Panc1 (cell line): ENCODE measurements around the gene CAST. TPM values are rescaled to one million over a fixed set of nuclear protein-coding genes. Genes with fewer than 3 reads are reported as not detected.

Source experiments
- ATAC-seq: fragments of 200-7000 bp; cut with Tn5 transposase; 2 replicates; pipeline ENCODE4 v1.9.1; 2020; ENCODE audit warnings: mild to moderate bottlenecking, moderate library complexity
- BruUV-seq: library from RNA; stranded (reverse); fragments of 400-500 nt; replicated peaks from 2 replicates; lab custom pipeline; 2021; lab: Mats Ljungman, UMichigan
- CTCF ChIA-PET: fragments of 300-600 bp; sonication (Branson Sonifier 250); formaldehyde crosslinking; loops from one replicate; lab custom pipeline; 2022; ENCODE audit warnings: antibody characterized with exemption; lab: Charles Lee
- POLR2A ChIA-PET: fragments of 300-600 bp; sonication (Branson Sonifier 250); formaldehyde crosslinking; loops from one replicate; lab custom pipeline; 2022; ENCODE audit warnings: antibody characterized with exemption; lab: Charles Lee
- DNase-seq: peaks from one replicate; pipeline ENCODE4 v3.0.0-alpha.2; 2010; ENCODE audit warnings: low read depth, low spot score
- H3K27ac ChIP-seq: 2 replicates; pipeline ENCODE4 v1.5.1; 2011; ENCODE audit warnings: mild to moderate bottlenecking, low read length, inconsistent platforms
- H3K27me3 ChIP-seq: fragments of 200-500 bp; sonication (Bioruptor generic); 2 replicates; pipeline ENCODE4 v1.6.0; 2014; ENCODE audit warnings: low read length, inconsistent platforms; ENCODE audit not compliant: control insufficient read depth, insufficient read depth
- H3K36me3 ChIP-seq: fragments of 200-500 bp; sonication (Bioruptor generic); 2 replicates; pipeline ENCODE4 v1.5.1; 2014; ENCODE audit warnings: inconsistent platforms, mild to moderate bottlenecking, low read length, moderate library complexity; ENCODE audit not compliant: control insufficient read depth, insufficient read depth
- H3K4me1 ChIP-seq: 2 replicates; pipeline ENCODE4 v1.5.1; 2011; ENCODE audit warnings: inconsistent platforms, mild to moderate bottlenecking, low read length, moderate library complexity; ENCODE audit not compliant: control insufficient read depth, insufficient read depth
- H3K4me3 ChIP-seq, 2 experiments: 2 replicates each; pipeline ENCODE4 v1.5.1; 2011 to 2012; ENCODE audit warnings: low read depth in 2 of 2, low read length in 2 of 2, mild to moderate bottlenecking in 2 of 2, inconsistent platforms in 1 of 2, moderate library complexity in 1 of 2
- H3K9me3 ChIP-seq: fragments of 200-500 bp; sonication (Bioruptor generic); 2 replicates; pipeline ENCODE4 v1.5.1; 2014; ENCODE audit warnings: low read depth, mild to moderate bottlenecking, inconsistent platforms, low read length, moderate library complexity; ENCODE audit not compliant: control insufficient read depth, insufficient read depth
- POLR2AphosphoS5 ChIP-seq: IDR thresholded peaks from 2 replicates; pipeline ENCODE4 v1.6.1; 2012; ENCODE audit warnings: mild to moderate bottlenecking, low read depth, low read length, moderate library complexity
- SIN3A ChIP-seq: IDR thresholded peaks from 2 replicates; pipeline ENCODE4 v1.6.1; 2012; ENCODE audit warnings: low read depth, mild to moderate bottlenecking, low read length, moderate library complexity, borderline replicate concordance; ENCODE audit not compliant: insufficient read depth
- TCF7L2 ChIP-seq: IDR thresholded peaks from 2 replicates; pipeline ENCODE4 v1.6.1; 2011; ENCODE audit warnings: mild to moderate bottlenecking, low read depth, low read length, inconsistent platforms
- in situ Hi-C: cut with HindIII; loops from 2 replicates; pipeline ENCODE4 v1.10.0; 2016; ENCODE audit warnings: low sequenced_read_pairs, low pct_unique_long_range_greater_than_20kb
- intact Hi-C: fragments of 100-400 bp; cut with micrococcal nuclease; formaldehyde crosslinking; loops from one replicate; pipeline ENCODE4 v1.10.0; 2022; ENCODE audit not compliant: unreplicated experiment
- total RNA-seq: library from RNA; stranded (reverse); gene quantifications from one replicate; pipeline ENCODE4 v1.2.1, GENCODE V29; 2021; ENCODE audit not compliant: unreplicated experiment
- TF ChIP-seq, protein P1 (sequence below): fragments of 450-650 bp; IDR thresholded peaks from 2 replicates; pipeline ENCODE4 v1.5.1; 2017; ENCODE audit warnings: mild to moderate bottlenecking
- TF ChIP-seq, protein P2 (sequence below), 2 experiments: IDR thresholded peaks; 2 replicates each; pipeline ENCODE4 v1.6.1; 2011 to 2012; ENCODE audit warnings: low read depth in 2 of 2, control low read depth in 1 of 2, low read length in 1 of 2, mild to moderate bottlenecking in 1 of 2, moderate library complexity in 1 of 2; ENCODE audit not compliant: insufficient read depth in 1 of 2

Gene CAST
- total RNA-seq, 1 experiment from 2014 or later = 212 TPM

DNA sequence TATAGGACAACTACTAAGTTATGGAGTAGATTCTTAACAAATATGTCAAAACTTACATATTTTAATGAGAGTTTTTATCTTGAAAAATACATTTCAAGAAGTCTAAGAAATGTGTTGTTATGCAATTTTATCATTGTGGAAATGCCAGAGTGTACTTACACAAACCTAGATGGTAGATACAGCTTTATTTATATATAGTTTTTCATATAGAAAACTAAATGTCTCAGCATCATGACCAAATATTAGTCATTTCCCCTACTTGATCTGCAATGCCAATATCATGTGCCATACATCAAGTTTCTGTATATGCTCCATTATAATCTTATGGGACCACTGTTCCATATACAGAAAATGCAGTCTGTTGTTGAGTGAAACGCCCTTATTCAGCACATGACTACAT, 28.7 kb downstream of the CAST start:
- no peak overlapping the region for H3K4me3 ChIP-seq
- intact Hi-C loops (no loop called here), in situ Hi-C loops (no loop called here)
- no peaks in the 10 kb centered on the region for H3K27me3 ChIP-seq
- no peaks in the 10 kb centered on the region for H3K9me3 ChIP-seq
- no peaks in the 10 kb centered on the region for H3K4me1 ChIP-seq
- ChIA-PET POLR2A (no interaction called here), CTCF (interaction anchor here (0.6 kb wide), 1 partner anchor 10 kb away, joined by 4 read pairs; no protein-coding TSS in a partner anchor)
- no peak overlapping the region for H3K27ac ChIP-seq
- ATAC-seq (no peak), DNase-seq (no peak)
- peaks cover 2% of the 10 kb centered on the region; the same call in 1 of the 2 replicates for H3K36me3 ChIP-seq
- BruUV-seq = no TSS peak
- TF ChIP-seq POLR2AphosphoS5 = no peak

DNA sequence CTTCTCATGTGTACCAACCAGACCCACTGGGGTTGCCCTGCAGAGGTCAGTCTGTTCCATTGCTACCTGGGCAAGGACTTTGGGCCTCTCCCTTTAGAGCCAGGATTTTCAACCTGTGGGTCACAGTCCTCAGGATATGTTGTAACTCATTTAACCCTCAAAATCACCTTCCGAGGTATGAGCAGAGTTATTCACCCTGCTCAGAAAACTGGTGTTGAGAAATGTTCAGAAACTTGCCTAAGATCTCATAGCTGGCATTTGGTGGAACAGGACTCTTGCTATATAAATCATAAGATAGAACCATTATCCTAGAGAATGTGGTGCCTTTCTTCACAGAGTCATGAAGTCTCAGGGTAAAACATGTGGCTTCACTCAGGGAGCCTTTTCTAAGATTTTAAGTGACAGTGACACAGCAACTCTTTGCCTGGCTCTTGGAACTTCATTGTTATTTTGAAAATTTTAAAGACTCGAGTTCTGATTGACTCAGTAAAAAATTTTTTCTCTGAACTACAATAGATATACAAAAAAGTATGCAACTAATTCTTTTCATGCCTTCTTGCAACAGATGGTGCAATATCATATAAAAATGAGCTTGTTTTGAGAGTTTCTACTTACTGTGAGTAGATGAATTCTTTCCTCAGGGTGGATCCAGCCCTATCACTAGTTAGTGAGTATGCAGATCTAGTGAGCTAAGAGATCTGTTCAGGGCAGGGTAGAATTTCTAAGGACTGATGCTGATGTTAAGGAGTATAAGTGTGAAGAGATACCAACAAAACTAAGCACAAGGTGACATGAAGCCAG, 29.5 kb downstream of the CAST start:
- DNase-seq (no peak), ATAC-seq (no peak)
- no TSS peak for BruUV-seq
- CTCF ChIA-PET = interaction anchor here (0.6 kb wide), 1 partner anchor 9 kb away, joined by 4 read pairs; no protein-coding TSS in a partner anchor
- Histone ChIP-seq H3K36me3 (peaks cover 2% of the 10 kb centered on the region; the same call in 1 of the 2 replicates), H3K27me3 (no peaks in the 10 kb centered on the region), H3K4me3 (no peak overlapping the region), H3K27ac (no peak overlapping the region), H3K9me3 (no peaks in the 10 kb centered on the region), H3K4me1 (no peaks in the 10 kb centered on the region)
- in situ Hi-C loops (no loop called here), intact Hi-C loops (no loop called here)
- TF ChIP-seq, protein P1, sequence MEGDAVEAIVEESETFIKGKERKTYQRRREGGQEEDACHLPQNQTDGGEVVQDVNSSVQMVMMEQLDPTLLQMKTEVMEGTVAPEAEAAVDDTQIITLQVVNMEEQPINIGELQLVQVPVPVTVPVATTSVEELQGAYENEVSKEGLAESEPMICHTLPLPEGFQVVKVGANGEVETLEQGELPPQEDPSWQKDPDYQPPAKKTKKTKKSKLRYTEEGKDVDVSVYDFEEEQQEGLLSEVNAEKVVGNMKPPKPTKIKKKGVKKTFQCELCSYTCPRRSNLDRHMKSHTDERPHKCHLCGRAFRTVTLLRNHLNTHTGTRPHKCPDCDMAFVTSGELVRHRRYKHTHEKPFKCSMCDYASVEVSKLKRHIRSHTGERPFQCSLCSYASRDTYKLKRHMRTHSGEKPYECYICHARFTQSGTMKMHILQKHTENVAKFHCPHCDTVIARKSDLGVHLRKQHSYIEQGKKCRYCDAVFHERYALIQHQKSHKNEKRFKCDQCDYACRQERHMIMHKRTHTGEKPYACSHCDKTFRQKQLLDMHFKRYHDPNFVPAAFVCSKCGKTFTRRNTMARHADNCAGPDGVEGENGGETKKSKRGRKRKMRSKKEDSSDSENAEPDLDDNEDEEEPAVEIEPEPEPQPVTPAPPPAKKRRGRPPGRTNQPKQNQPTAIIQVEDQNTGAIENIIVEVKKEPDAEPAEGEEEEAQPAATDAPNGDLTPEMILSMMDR = no peak
- TF ChIP-seq POLR2AphosphoS5 (no peak), SIN3A (no peak), TCF7L2 (no peak)
- TF ChIP-seq, protein P2, sequence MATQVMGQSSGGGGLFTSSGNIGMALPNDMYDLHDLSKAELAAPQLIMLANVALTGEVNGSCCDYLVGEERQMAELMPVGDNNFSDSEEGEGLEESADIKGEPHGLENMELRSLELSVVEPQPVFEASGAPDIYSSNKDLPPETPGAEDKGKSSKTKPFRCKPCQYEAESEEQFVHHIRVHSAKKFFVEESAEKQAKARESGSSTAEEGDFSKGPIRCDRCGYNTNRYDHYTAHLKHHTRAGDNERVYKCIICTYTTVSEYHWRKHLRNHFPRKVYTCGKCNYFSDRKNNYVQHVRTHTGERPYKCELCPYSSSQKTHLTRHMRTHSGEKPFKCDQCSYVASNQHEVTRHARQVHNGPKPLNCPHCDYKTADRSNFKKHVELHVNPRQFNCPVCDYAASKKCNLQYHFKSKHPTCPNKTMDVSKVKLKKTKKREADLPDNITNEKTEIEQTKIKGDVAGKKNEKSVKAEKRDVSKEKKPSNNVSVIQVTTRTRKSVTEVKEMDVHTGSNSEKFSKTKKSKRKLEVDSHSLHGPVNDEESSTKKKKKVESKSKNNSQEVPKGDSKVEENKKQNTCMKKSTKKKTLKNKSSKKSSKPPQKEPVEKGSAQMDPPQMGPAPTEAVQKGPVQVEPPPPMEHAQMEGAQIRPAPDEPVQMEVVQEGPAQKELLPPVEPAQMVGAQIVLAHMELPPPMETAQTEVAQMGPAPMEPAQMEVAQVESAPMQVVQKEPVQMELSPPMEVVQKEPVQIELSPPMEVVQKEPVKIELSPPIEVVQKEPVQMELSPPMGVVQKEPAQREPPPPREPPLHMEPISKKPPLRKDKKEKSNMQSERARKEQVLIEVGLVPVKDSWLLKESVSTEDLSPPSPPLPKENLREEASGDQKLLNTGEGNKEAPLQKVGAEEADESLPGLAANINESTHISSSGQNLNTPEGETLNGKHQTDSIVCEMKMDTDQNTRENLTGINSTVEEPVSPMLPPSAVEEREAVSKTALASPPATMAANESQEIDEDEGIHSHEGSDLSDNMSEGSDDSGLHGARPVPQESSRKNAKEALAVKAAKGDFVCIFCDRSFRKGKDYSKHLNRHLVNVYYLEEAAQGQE (IDR thresholded peaks at IDR 0.05; ENCODE audit: insufficient read depth in 1 of 2, low read depth in 2 of 2, low read length in 1 of 2) = no peak
- POLR2A ChIA-PET = no interaction called here

DNA sequence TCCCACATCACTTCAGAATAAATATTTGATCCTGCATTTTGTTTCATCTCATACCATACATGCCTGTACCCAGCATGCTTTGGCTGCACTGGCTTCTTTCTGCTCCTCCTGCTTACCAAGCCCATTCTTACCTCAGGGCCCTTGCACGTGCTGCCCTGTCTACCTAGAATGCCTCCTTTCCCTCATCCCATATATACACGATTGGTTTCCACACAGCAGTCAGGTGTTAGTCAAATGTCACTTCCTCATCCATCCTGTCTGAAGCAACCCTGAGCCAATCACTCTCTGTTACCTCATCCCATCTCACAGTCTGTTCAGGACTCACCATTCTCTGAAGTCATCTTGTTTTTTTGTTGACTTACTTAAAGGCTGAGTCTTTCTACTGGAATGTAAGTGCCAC, 30.3 kb downstream of the CAST start:
- H3K9me3 ChIP-seq = no peaks in the 10 kb centered on the region
- no peak overlapping the region for H3K4me3 ChIP-seq
- DNase-seq (peak; percentile 70), ATAC-seq (0 out of 2 replicates have a peak, but pooled peaks have one; percentile 48)
- no peaks in the 10 kb centered on the region for H3K4me1 ChIP-seq
- no peak for TF ChIP-seq POLR2AphosphoS5
- TF ChIP-seq, protein P1 = no peak
- no peak for TF ChIP-seq TCF7L2
- TF ChIP-seq SIN3A = no peak
- TF ChIP-seq, protein P2 (IDR thresholded peaks at IDR 0.05; ENCODE audit: insufficient read depth in 1 of 2, low read depth in 2 of 2, low read length in 1 of 2) = no peak
- no TSS peak for BruUV-seq
- no peaks in the 10 kb centered on the region for H3K27me3 ChIP-seq
- intact Hi-C loops (no loop called here), in situ Hi-C loops (no loop called here)
- H3K27ac ChIP-seq = no peak overlapping the region
- H3K36me3 ChIP-seq = peaks cover 2% of the 10 kb centered on the region; the same call in 1 of the 2 replicates
- CTCF ChIA-PET = no interaction called here
- POLR2A ChIA-PET = interaction anchor here (0.5 kb wide), 1 partner anchor 116 kb away, joined by 8 read pairs; no protein-coding TSS in a partner anchor
